Stimulated activated CD4-positive, alpha-beta T cell treated with anti-CD3 and anti-CD28 coated beads, Interleukin-12 subunit alpha, Interleukin-12 subunit beta, amount 100 ng/mL, for 24 hours (primary cell): Measurements from ENCODE around the gene NLGN4X.
"Not testable (repeated sequence)": the region's sequence is repeated elsewhere in the genome, so short reads cannot be mapped to it uniquely, and the experiment has no call there.

Source experiments
- DNase-seq, 2 experiments: peaks; one replicate each; pipeline ENCODE4 v3.0.0-alpha.2; 2020; ENCODE audit warnings: low read depth in 2 of 2

The NLGN4X gene

DNA sequence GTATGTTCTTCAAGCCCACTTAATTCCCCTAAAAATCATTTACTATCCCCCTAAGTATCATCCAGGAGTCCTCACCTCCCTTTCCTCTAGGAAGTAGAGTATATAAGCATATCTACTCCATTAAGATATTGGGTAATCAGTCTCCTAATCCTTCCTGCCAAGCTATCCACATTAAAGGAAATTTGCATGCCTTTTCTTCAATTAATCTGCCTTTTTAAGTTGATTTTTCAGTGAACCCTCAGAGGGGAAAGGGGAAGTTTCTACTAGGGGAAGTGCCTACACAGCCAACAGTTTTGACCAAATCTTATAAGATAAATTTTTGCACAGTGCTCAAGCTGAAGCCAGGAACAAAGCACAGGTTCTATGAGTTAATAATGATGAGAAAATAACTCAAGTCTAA is 222.8 kb downstream of the NLGN4X start:
- DNase-seq = no peak

DNA sequence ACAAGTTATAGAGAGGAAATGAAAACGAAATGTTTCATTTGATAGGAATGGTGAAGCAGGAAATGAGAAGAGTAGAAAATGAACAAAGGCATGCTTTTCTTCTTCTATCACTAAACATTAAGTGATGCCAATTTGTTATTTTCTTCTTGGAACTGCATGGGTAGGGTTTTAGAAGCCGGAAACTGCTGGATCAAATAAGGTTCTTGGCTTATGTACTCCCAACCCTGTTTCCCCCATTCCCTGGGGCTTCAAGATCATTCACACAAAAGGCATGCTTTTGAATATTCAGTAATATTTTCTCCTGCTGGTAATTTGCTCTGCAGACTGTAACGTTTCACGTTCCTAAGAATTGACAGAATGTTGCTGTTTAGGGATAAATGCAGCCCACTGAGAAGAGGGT is 224.1 kb downstream of the NLGN4X start:
- DNase-seq = no peak

DNA sequence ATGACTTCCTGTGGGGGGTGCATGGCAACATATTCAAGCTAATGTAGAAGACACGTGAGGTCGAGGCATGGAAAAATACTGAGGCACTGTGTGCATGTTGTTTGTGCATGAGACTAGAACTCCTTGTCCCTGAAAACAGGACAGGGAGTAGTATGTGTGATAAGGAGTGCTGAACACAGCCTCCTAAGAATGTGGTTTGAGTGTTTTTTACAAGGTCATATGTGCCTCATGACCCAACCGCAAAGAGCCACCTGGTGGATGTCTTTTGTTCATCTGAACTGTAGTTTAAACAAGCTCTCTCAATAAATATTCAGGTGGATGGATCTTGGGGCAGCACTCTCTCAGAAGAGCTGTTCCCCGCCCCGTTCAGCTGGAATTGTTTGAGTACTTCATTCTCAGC is 226.6 kb downstream of the NLGN4X start:
- DNase-seq = no peak

DNA sequence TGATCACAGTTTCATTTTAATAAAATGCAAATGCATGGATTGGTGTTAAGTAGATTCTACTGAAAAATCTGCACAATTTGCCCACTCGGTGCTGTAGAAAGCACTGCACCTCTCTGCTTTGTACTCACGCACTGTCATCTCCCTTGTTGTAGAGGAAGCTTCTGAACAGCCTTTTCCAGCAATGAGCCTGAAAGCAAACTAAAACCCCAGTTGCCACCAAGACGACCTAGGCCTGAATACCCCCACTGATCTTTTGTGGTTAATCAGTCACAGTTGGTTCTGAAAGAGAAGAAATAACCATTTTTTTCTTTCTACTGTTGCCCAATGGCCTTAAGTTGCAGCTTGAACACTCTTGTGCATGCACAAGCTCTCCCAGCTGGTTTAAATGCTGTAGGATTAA is 229.8 kb downstream of the NLGN4X start:
- DNase-seq = no peak

- DNase-seq = no peak
Observed at GRCh38 chrX:5998456-5998855, 230.2 kb downstream of the NLGN4X start.

DNA sequence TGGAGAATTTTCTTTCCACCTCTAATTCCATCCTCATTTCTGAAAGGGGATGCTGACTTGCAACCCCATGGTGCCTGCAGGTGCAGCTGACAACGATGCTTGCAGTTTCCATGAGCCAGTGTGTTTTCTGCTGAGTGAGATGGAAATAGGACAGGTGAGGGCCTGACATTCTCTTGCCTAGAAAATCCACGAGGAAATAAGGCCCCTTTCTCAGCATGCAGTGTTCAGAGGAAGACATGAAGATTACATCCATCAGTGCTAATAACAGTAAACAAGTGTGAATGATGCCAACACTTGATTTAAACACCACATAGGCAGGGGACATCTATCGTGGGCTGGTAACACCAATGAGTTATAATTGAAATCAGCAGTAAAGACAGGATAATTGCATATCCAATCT is 237.3 kb downstream of the NLGN4X start:
- DNase-seq = no peak

DNA sequence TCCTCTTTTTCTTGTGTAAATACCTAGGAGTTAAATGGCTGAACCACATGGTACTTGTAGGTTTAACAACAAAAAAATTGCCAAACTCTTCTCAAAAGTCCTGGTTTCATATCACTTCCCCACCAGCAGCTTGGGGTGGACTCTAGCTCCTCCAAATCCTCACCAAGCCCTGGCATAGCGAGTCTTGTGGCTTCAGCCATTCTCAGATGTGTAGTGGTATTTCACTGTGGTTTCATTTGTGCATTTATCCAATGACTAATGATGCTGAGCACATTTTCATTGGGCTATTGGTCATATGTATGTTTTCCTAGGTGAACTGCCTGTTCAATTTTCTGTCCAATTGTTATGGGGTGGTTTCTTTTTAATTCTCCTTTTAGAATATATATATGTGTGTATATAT is 249.3 kb downstream of the NLGN4X start:
- DNase-seq = no peak

DNA sequence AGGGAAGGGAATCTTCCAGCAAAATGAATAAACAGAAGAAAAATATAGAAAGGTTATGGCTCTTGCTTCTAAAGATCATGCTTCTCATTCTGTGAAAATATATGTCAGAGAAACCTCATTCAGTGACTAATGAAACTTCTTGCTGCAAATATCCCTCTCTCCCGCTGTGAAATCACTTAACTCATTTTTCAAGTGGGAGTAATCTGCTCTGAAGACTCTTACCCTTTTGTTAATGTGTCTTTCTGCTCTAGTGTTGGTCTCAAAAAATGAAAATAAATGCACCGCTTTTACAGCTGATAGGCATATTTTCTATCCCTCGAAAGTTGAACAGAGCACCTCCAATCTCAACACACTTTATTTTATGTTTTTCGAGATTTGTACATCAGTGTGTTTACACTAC is 252.3 kb downstream of the NLGN4X start:
- DNase-seq = no peak

DNA sequence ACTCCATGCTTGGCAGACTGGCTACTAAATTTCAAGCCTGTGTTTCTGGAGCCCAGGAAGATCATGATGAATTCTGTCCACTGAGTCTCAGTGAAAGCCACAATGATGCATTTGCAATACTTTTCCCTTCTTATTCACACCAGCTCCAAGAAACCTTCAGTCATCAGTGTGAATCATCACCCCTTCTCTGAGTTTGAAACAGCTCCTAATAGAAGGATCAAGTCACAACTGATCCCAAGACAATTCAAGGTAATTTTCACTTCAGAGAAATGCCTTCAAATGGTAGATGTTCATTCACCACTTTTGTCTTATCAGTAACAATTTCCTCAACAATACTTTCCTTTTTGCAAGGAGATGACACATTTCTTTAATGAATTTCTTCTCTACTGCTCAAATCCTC is 257.4 kb downstream of the NLGN4X start:
- DNase-seq = no peak

GRCh38 chrX:5965406-5965805 is 263.3 kb downstream of the NLGN4X start:
- no peak for DNase-seq

DNA sequence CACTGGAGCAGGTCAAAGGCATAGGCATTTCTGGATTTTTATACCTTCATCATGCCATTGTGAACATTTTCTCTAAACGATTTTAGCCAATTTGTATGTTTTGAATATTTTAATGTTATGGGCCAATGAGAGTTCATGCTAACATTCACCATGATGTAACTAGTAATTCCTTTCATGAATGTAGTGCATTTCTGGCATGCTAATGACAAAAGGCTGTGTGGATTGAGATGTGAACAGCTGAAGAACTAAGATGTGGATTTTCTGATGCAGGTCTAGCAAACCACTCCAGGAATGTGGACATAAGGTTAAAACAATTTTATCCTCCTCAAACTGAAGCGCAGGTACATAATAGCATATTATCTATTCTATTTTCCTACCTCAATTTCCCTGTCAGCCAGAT is 269.4 kb downstream of the NLGN4X start:
- no peak for DNase-seq

GRCh38 chrX:5958523-5958922 is 270.1 kb downstream of the NLGN4X start:
- DNase-seq = no peak

- no peak for DNase-seq
Observed at GRCh38 chrX:5957506-5957905, 271.2 kb downstream of the NLGN4X start.

GRCh38 chrX:5936438-5936837 is 292.2 kb downstream of the NLGN4X start:
- DNase-seq = no peak

DNA sequence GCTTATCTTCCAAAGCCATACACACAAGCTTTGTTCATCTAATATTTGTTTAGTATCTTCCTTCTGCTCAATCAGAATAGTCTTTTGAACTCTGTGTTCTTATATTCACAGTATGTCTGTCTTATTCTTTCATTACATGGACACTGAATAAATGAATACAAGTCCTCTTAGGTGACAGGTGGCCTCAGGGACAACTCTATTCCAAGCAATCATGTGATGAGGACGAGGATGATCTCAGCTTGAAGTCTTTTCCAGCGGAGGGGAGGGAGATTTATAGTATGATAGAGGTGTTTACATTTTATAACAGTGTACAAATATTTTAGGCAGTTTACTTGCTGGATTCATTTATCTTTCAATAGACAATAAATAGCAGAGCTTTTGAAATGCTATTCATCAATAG is 300.4 kb downstream of the NLGN4X start:
- no peak for DNase-seq

- no peak for DNase-seq
Observed at GRCh38 chrX:5916945-5917344, 311.7 kb downstream of the NLGN4X start.

GRCh38 chrX:5915783-5916182 is 312.9 kb downstream of the NLGN4X start:
- DNase-seq = no peak

- DNase-seq = no peak
Observed at GRCh38 chrX:5907207-5907606, 321.5 kb downstream of the NLGN4X start.

DNA sequence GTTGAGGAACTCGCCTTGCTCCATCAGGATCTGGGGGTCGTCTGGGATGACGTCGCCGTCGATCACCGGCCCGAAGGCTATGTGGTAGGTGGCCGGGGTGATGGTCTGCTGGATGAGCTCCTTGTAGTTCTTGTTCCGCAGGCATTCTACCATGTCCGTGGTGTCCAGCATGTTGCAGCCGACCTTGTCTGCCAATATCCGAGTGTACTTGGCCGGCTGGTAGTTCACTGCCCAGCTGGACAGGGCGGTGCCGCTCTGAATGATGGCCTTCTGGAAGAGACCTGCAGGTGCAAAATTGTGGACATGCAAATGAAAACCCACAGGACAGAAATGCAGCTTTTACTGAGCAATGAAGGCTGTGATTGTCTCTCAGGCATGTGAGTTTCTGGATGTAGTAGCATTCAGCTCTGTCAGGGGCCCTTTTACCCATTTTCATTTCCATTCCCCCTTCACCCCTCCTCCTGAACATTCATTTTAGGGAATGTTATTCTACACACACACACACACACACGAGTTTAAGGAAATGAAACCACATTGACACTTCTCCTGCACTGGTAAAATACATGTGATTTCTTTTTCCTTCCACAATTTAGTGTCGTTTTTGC is 325.0 kb downstream of the NLGN4X start:
- DNase-seq = not testable (repeated sequence)

DNA sequence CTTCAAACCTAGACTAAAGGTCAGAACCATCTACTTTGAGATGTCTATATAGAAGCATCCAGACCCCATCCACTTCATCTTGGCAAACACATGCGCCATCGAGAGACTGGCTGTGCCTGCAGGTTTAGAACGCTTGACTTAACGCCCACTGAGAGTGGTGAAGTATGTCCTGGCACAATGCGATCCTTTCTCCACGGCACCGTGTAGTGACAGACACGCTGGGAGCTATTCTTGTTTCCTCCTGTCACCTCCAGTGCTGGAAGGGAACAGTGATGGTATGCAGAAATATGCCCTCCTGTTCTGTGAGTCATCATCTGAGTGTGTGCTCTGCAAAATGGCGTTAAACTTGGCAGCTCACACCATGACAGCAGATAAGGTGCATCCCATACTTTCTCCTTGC is 330.2 kb downstream of the NLGN4X start:
- DNase-seq = no peak

- DNase-seq = no peak
Observed at GRCh38 chrX:5891378-5891777, 337.3 kb downstream of the NLGN4X start.

DNA sequence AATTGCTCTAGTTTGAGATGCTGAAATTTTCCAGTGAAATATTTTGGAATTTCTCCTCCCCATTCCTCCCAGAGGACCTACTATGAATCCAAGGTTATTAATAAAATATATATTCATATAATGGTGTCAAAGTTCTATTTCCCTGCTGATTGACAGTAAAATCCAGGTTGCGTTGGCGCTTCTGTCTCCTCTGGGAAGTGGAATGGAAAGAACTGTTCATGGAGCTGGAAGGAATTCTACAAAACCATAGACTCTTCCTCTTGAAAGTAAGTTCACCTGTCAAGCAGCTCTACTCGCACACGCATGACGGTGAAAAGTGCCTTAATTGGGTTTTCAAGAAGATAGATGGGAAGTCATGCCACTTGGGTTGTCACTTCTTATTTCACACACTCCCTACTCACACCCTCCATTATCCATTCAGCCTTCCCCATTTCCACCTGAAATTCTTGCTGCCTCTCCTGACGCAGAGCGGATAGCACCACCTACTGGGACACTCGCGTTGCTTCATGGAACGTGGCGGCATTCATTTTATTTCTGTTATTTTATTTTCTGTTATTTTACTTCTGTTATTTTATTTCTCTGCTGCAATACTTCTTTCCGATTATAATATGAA is 351.6 kb downstream of the NLGN4X start:
- no peak for DNase-seq

- no peak for DNase-seq
Observed at GRCh38 chrX:5870238-5870637, 358.4 kb downstream of the NLGN4X start.

- no peak for DNase-seq
Observed at GRCh38 chrX:5869786-5870185, 358.9 kb downstream of the NLGN4X start.
